ENCODE measurements around the gene AOPEP.

AOPEP gene

GRCh38 chr9:95105519-95106287, 379.2 kb downstream of the AOPEP start:
- no peak for DNase-seq

- DNase-seq, result no peak
Observed at GRCh38 chr9:95107001-95107749, 380.7 kb downstream of the AOPEP start.

- DNase-seq, result no peak
Observed at GRCh38 chr9:95107976-95108375, 381.5 kb downstream of the AOPEP start.

GRCh38 chr9:95108777-95109176, 382.3 kb downstream of the AOPEP start:
- DNase-seq, result no peak

GRCh38 chr9:95109456-95109855, 383.0 kb downstream of the AOPEP start:
- DNase-seq, result no peak

- no peak for DNase-seq
Observed at GRCh38 chr9:95110921-95111525, 384.5 kb downstream of the AOPEP start.

- no peak for DNase-seq
Observed at GRCh38 chr9:95111716-95112115, 385.2 kb downstream of the AOPEP start.

- no peak for DNase-seq
Observed at GRCh38 chr9:95112436-95113280, 386.2 kb downstream of the AOPEP start.

- DNase-seq, result no peak
Observed at GRCh38 chr9:95115104-95115503, 388.6 kb downstream of the AOPEP start.

- no peak for DNase-seq
Observed at GRCh38 chr9:95116002-95116807, 389.7 kb downstream of the AOPEP start.

GRCh38 chr9:95116808-95117204, 390.3 kb downstream of the AOPEP start:
- DNase-seq, result no peak

- no peak for DNase-seq
Observed at GRCh38 chr9:95118596-95118995, 392.1 kb downstream of the AOPEP start.

- DNase-seq, result no peak
Observed at GRCh38 chr9:95120781-95121370, 394.4 kb downstream of the AOPEP start.

- DNase-seq, result no peak
Observed at GRCh38 chr9:95124582-95125367, 398.3 kb downstream of the AOPEP start.

GRCh38 chr9:95125652-95126051, 399.2 kb downstream of the AOPEP start:
- no peak for DNase-seq

- DNase-seq, result no peak
Observed at GRCh38 chr9:95126739-95127138, 400.2 kb downstream of the AOPEP start.

GRCh38 chr9:95127249-95128176, 401.0 kb downstream of the AOPEP start:
- no peak for DNase-seq

- DNase-seq, result no peak
Observed at GRCh38 chr9:95128177-95128524, 401.7 kb downstream of the AOPEP start.

- DNase-seq, result no peak
Observed at GRCh38 chr9:95129476-95130291, 403.2 kb downstream of the AOPEP start.
